HEK293 (cell line): ENCODE data around the gene FKBP5.

Experiments
- CTCF ChIA-PET: fragments of 350-600 bp; formaldehyde crosslinking; extraction: SDS; loops from one replicate; lab custom pipeline; 2021; ENCODE audit warnings: antibody characterized with exemption; lab: Yijun Ruan, JAX
- POLR2A ChIA-PET: fragments of 300-600 bp; formaldehyde crosslinking; extraction: SDS; loops from one replicate; lab custom pipeline; 2020; ENCODE audit warnings: antibody characterized with exemption, inconsistent platforms; lab: Yijun Ruan, JAX
- H3K27ac ChIP-seq: fragments of 200-500 bp; sonication (Bioruptor generic); 2 replicates; pipeline ENCODE4 v1.5.1; 2014; ENCODE audit warnings: low read depth, low read length, control low read depth, inconsistent platforms; ENCODE audit errors: extremely low read depth
- H3K36me3 ChIP-seq, 2 experiments: fragments of 200-500 bp in 1 of 2; sonication (Bioruptor generic) in 1 of 2; 1 replicate in 1 of 2; 2 replicates in 1 of 2; pipeline ENCODE4 v1.5.1; 2014 to 2017; ENCODE audit warnings: inconsistent platforms in 2 of 2, low read length in 2 of 2; ENCODE audit not compliant: control insufficient read depth in 2 of 2, insufficient read depth in 1 of 2
- H3K4me1 ChIP-seq: fragments of 200-500 bp; sonication (Bioruptor generic); 2 replicates; pipeline ENCODE4 v1.5.1; 2014; ENCODE audit warnings: mild to moderate bottlenecking, low read length, inconsistent platforms; ENCODE audit not compliant: control insufficient read depth, insufficient read depth
- H3K4me3 ChIP-seq: 2 replicates; pipeline ENCODE4 v1.5.1; 2011; ENCODE audit warnings: low read depth, mild to moderate bottlenecking, control low read depth, low read length, moderate library complexity
- H3K9me3 ChIP-seq: fragments of 200-500 bp; sonication (Bioruptor generic); 2 replicates; pipeline ENCODE4 v1.5.1; 2014; ENCODE audit warnings: low read depth, low read length, inconsistent platforms; ENCODE audit not compliant: control insufficient read depth, insufficient read depth
- AEBP2 ChIP-seq: fragments of 450-650 bp; formaldehyde crosslinking; IDR thresholded peaks from 2 replicates; pipeline ENCODE4 v1.5.1; 2016; ENCODE audit warnings: missing biosample characterization, missing genetic modification characterization, borderline replicate concordance
- BCL11A ChIP-seq: fragments of 450-650 bp; formaldehyde crosslinking; IDR thresholded peaks from 2 replicates; pipeline ENCODE4 v1.5.1; 2016; ENCODE audit warnings: low read depth, missing biosample characterization, missing genetic modification characterization
- BCL11B ChIP-seq: fragments of 450-650 bp; formaldehyde crosslinking; IDR thresholded peaks from 2 replicates; pipeline ENCODE4 v1.5.1; 2016; ENCODE audit warnings: low read depth, missing biosample characterization, missing genetic modification characterization
- GLIS1 ChIP-seq: fragments of 450-650 bp; formaldehyde crosslinking; IDR thresholded peaks from 2 replicates; pipeline ENCODE4 v1.5.1; 2016; ENCODE audit warnings: missing biosample characterization, missing genetic modification characterization
- HOXC10 ChIP-seq: sonication (generic); formaldehyde crosslinking; IDR thresholded peaks from 2 replicates; pipeline ENCODE4 v1.8.1; 2023; ENCODE audit warnings: mild to moderate bottlenecking, missing genetic modification reagents
- KLF17 ChIP-seq: fragments of 450-650 bp; formaldehyde crosslinking; IDR thresholded peaks from 2 replicates; pipeline ENCODE4 v1.5.1; 2016; ENCODE audit warnings: missing biosample characterization, missing genetic modification characterization
- PRDM1 ChIP-seq: fragments of 450-650 bp; formaldehyde crosslinking; IDR thresholded peaks from 2 replicates; pipeline ENCODE4; 2016; ENCODE audit warnings: missing biosample characterization, missing genetic modification characterization
- RBAK ChIP-seq: fragments of 450-650 bp; formaldehyde crosslinking; IDR thresholded peaks from 2 replicates; pipeline ENCODE4 v1.5.1; 2016; ENCODE audit warnings: missing biosample characterization, missing genetic modification characterization
- YY1 ChIP-seq: fragments of 450-650 bp; formaldehyde crosslinking; IDR thresholded peaks from 2 replicates; pipeline ENCODE4 v1.5.1; 2018; ENCODE audit warnings: missing biosample characterization, missing genetic modification characterization
- ZBTB17 ChIP-seq: fragments of 450-650 bp; formaldehyde crosslinking; IDR thresholded peaks from 2 replicates; pipeline ENCODE4 v1.5.1; 2016; ENCODE audit warnings: missing biosample characterization, missing genetic modification characterization
- ZBTB44 ChIP-seq: fragments of 450-650 bp; IDR thresholded peaks from 2 replicates; pipeline ENCODE4 v1.5.1; 2018; ENCODE audit warnings: missing biosample characterization, mild to moderate bottlenecking, missing genetic modification characterization
- ZFHX2 ChIP-seq: fragments of 450-650 bp; formaldehyde crosslinking; conservative IDR thresholded peaks from 2 replicates; pipeline ENCODE4 v1.5.1; 2016; ENCODE audit warnings: missing biosample characterization, missing genetic modification characterization
- ZNF10 ChIP-seq: fragments of 450-650 bp; formaldehyde crosslinking; IDR thresholded peaks from 2 replicates; pipeline ENCODE4 v1.5.1; 2017; ENCODE audit warnings: missing biosample characterization, missing genetic modification characterization
- ZNF140 ChIP-seq: fragments of 450-650 bp; formaldehyde crosslinking; IDR thresholded peaks from 2 replicates; pipeline ENCODE4 v1.5.1; 2016; ENCODE audit warnings: missing biosample characterization, missing genetic modification characterization
- ZNF184 ChIP-seq: fragments of 450-650 bp; IDR thresholded peaks from 2 replicates; pipeline ENCODE4 v1.5.1; 2018; ENCODE audit warnings: missing biosample characterization, mild to moderate bottlenecking, missing genetic modification characterization
- ZNF214 ChIP-seq: fragments of 450-650 bp; formaldehyde crosslinking; IDR thresholded peaks from 2 replicates; pipeline ENCODE4 v1.5.1; 2017; ENCODE audit warnings: missing biosample characterization, mild to moderate bottlenecking, missing genetic modification characterization, borderline replicate concordance
- ZNF239 ChIP-seq: fragments of 450-650 bp; formaldehyde crosslinking; IDR thresholded peaks from 2 replicates; pipeline ENCODE4 v1.5.1; 2016; ENCODE audit warnings: missing biosample characterization, missing genetic modification characterization
- ZNF248 ChIP-seq: fragments of 450-650 bp; formaldehyde crosslinking; IDR thresholded peaks from 2 replicates; pipeline ENCODE4 v1.5.1; 2017; ENCODE audit warnings: missing biosample characterization, missing genetic modification characterization
- ZNF311 ChIP-seq: fragments of 450-650 bp; formaldehyde crosslinking; IDR thresholded peaks from 2 replicates; pipeline ENCODE4 v1.5.1; 2017; ENCODE audit warnings: missing biosample characterization, missing genetic modification characterization, borderline replicate concordance
- ZNF426 ChIP-seq: fragments of 450-650 bp; formaldehyde crosslinking; IDR thresholded peaks from 2 replicates; pipeline ENCODE4 v1.5.1; 2017; ENCODE audit warnings: missing biosample characterization, missing genetic modification characterization, mild to moderate bottlenecking, inconsistent platforms, moderate library complexity
- ZNF621 ChIP-seq: fragments of 450-650 bp; formaldehyde crosslinking; IDR thresholded peaks from 2 replicates; pipeline ENCODE4 v1.5.1; 2017; ENCODE audit warnings: missing biosample characterization, missing genetic modification characterization
- ZNF654 ChIP-seq: fragments of 450-650 bp; formaldehyde crosslinking; IDR thresholded peaks from 2 replicates; pipeline ENCODE4 v1.5.1; 2016; ENCODE audit warnings: low read depth, missing biosample characterization, missing genetic modification characterization
- ZNF830 ChIP-seq: fragments of 450-650 bp; IDR thresholded peaks from 2 replicates; pipeline ENCODE4 v1.5.0; 2018; ENCODE audit warnings: missing biosample characterization, missing genetic modification characterization, low read depth, mild to moderate bottlenecking, moderate library complexity
- TF ChIP-seq, protein P1 (sequence below): fragments of 450-650 bp; formaldehyde crosslinking; IDR thresholded peaks from 2 replicates; pipeline ENCODE4 v1.5.1; 2016; ENCODE audit warnings: missing biosample characterization, missing genetic modification characterization
- TF ChIP-seq, protein P2 (sequence below): fragments of 450-650 bp; formaldehyde crosslinking; IDR thresholded peaks from 2 replicates; pipeline ENCODE4 v1.5.1; 2016; ENCODE audit warnings: missing biosample characterization, missing genetic modification characterization, borderline replicate concordance

Gene FKBP5

DNA sequence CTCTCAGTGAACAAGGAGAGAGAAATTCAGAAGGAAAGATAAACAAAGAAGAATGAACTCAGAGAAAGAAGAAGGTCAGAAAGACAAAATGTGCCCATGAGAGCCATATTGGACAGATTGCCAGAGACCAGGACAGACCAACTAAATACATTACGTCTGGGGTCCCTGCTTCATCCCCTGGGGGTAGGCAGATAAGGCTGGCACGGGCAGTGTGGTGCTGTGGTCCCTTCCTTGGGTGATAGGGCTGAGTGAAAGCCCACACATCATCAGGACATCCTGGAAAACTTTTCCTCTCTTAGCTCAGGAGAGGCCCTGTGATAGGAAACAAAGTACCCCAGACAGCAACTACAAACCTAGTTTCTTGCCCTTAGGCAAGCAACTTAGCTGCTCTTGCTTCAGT, 34.9 kb upstream of the FKBP5 start:
- H3K27ac ChIP-seq: 0 out of 2 replicates have a peak overlapping the region, but pooled peaks have one; percentile 14

GRCh38 chr6:35722121-35722761, 33.5 kb upstream of the FKBP5 start:
- POLR2A ChIA-PET: no interaction called here
- H3K27ac ChIP-seq: no peak overlapping the region
- no peaks in the 10 kb centered on the region for H3K9me3 ChIP-seq
- CTCF ChIA-PET: interaction anchor here (1.2 kb wide), 1 partner anchor 11 kb away, joined by 4 read pairs; no protein-coding TSS in a partner anchor
- H3K4me3 ChIP-seq: no peak overlapping the region
- peaks cover 18% of the 10 kb centered on the region for H3K4me1 ChIP-seq
- H3K36me3 ChIP-seq: no peaks in the 10 kb centered on the region
- TF ChIP-seq BCL11A (tag by site-specific recombination) (no peak), ZBTB17 (tag by site-specific recombination) (no peak), AEBP2 (tag by site-specific recombination) (no peak), BCL11B (no peak), KLF17 (tag by site-specific recombination) (no peak), HOXC10 (CRISPR knock-in tag) (no peak), ZNF621 (no peak), ZNF311 (tag by site-specific recombination) (no peak), ZNF654 (tag by site-specific recombination) (no peak), ZNF426 (tag by site-specific recombination) (no peak), ZNF239 (no peak), ZNF830 (no peak), ZNF248 (tag by site-specific recombination) (no peak), ZBTB44 (tag by site-specific recombination) (no peak), ZNF140 (tag by site-specific recombination) (no peak), GLIS1 (tag by site-specific recombination) (no peak)
- TF ChIP-seq, protein P1, sequence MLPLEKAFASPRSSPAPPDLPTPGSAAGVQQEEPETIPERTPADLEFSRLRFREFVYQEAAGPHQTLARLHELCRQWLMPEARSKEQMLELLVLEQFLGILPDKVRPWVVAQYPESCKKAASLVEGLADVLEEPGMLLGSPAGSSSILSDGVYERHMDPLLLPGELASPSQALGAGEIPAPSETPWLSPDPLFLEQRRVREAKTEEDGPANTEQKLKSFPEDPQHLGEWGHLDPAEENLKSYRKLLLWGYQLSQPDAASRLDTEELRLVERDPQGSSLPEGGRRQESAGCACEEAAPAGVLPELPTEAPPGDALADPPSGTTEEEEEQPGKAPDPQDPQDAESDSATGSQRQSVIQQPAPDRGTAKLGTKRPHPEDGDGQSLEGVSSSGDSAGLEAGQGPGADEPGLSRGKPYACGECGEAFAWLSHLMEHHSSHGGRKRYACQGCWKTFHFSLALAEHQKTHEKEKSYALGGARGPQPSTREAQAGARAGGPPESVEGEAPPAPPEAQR: no peak

More for the DNA sequence above, 34.9 kb upstream of the FKBP5 start:
- TF ChIP-seq ZNF184 (tag by site-specific recombination) (no peak), YY1 (tag by site-specific recombination) (no peak), RBAK (no peak), PRDM1 (tag by site-specific recombination) (peak; percentile 37), ZNF10 (tag by site-specific recombination) (no peak), ZNF214 (tag by site-specific recombination) (no peak), ZFHX2 (tag by site-specific recombination) (no peak)
- TF ChIP-seq, protein P2, sequence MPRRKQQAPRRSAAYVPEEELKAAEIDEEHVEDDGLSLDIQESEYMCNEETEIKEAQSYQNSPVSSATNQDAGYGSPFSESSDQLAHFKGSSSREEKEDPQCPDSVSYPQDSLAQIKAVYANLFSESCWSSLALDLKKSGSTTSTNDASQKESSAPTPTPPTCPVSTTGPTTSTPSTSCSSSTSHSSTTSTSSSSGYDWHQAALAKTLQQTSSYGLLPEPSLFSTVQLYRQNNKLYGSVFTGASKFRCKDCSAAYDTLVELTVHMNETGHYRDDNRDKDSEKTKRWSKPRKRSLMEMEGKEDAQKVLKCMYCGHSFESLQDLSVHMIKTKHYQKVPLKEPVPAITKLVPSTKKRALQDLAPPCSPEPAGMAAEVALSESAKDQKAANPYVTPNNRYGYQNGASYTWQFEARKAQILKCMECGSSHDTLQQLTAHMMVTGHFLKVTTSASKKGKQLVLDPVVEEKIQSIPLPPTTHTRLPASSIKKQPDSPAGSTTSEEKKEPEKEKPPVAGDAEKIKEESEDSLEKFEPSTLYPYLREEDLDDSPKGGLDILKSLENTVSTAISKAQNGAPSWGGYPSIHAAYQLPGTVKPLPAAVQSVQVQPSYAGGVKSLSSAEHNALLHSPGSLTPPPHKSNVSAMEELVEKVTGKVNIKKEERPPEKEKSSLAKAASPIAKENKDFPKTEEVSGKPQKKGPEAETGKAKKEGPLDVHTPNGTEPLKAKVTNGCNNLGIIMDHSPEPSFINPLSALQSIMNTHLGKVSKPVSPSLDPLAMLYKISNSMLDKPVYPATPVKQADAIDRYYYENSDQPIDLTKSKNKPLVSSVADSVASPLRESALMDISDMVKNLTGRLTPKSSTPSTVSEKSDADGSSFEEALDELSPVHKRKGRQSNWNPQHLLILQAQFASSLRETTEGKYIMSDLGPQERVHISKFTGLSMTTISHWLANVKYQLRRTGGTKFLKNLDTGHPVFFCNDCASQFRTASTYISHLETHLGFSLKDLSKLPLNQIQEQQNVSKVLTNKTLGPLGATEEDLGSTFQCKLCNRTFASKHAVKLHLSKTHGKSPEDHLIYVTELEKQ (tag by site-specific recombination): no peak
- no peak overlapping the region for H3K4me3 ChIP-seq
- H3K36me3 ChIP-seq: no peaks in the 10 kb centered on the region
- CTCF ChIA-PET: interaction anchor here (0.6 kb wide), 1 partner anchor 15 kb away, joined by 3 read pairs; no protein-coding TSS in a partner anchor
- H3K4me1 ChIP-seq: peaks cover 20% of the 10 kb centered on the region
- POLR2A ChIA-PET: no interaction called here
- H3K9me3 ChIP-seq: no peaks in the 10 kb centered on the region
